Stimulated activated naive B cell treated with anti-CD40 and anti-IgM and Interleukin-4, amounts not matched to agents 10 μg/mL and 1 μg/mL and 100 μg/mL, for 72 hours (primary cell): ENCODE results near the gene WWC2.

Experiments used
- ATAC-seq, 2 donors: fragments of 150-1000 bp; cut with Tn5 transposase; replicated peaks; 2 replicates each; pipeline ENCODE4 v1.10.0; 2021; ENCODE audit warnings: moderate library complexity in 1 of 2
- DNase-seq: peaks from one replicate; pipeline ENCODE4 v3.0.0; 2021
- H3K27ac Mint-ChIP-seq: one replicate; pipeline ENCODE4 v1.8.0; 2022; ENCODE audit warnings: mild to moderate bottlenecking, mixed read lengths
- H3K27me3 Mint-ChIP-seq, 2 donors: one replicate each; pipeline ENCODE4 v1.8.0; 2022; ENCODE audit warnings: mixed read lengths in 2 of 2
- H3K36me3 Mint-ChIP-seq, 2 donors: one replicate each; pipeline ENCODE4 v1.8.0; 2022; ENCODE audit warnings: mixed read lengths in 2 of 2, mild to moderate bottlenecking in 1 of 2
- H3K4me1 Mint-ChIP-seq, 2 donors: one replicate each; pipeline ENCODE4 v1.8.0; 2022; ENCODE audit warnings: mixed read lengths in 2 of 2, mild to moderate bottlenecking in 1 of 2
- H3K4me3 Mint-ChIP-seq, 2 donors: one replicate each; pipeline ENCODE4 v1.8.0; 2022; ENCODE audit warnings: mild to moderate bottlenecking in 2 of 2, mixed read lengths in 2 of 2, moderate library complexity in 1 of 2
- H3K9me3 Mint-ChIP-seq, 2 donors: one replicate each; pipeline ENCODE4 v1.8.0; 2022; ENCODE audit warnings: mixed read lengths in 2 of 2, mild to moderate bottlenecking in 1 of 2

WWC2 gene

DNA sequence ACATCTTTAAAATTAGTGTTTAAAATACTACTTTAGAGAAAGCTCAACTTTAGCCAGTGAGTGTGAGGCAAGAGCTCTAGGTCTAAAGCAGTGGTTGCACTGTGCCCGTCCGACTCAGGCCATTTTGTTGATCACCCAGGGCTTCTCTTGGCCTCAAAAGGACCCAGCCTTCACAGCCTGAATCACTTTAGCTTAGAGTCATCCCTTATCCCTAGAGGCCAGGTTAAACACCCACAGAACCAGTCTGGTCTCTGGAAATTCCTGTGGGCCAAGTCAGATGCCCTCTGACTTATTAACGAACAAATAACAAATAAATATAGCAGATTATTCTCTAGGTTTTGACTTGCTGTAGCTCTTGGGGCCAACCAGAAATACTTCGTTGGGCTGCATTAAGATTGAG is 102.3 kb downstream of the WWC2 start:
- DNase-seq: no peak
- no peak overlapping the region for H3K4me3 Mint-ChIP-seq

GRCh38 chr4:183202523-183202922 is 103.5 kb downstream of the WWC2 start:
- Mint-ChIP-seq H3K4me3 (no peak overlapping the region), H3K27ac (no peak overlapping the region), H3K27me3 (peaks cover 3 to 6% of the 10 kb centered on the region in 2 donors), H3K4me1 (no peaks in the 10 kb centered on the region), H3K36me3 (no peaks in the 10 kb centered on the region), H3K9me3 (no peaks in the 10 kb centered on the region)
- DNase-seq (no peak), ATAC-seq (no peak)

More for the DNA sequence above, 102.3 kb downstream of the WWC2 start:
- H3K36me3 Mint-ChIP-seq: no peaks in the 10 kb centered on the region
- no peaks in the 10 kb centered on the region for H3K9me3 Mint-ChIP-seq
- no peaks in the 10 kb centered on the region for H3K4me1 Mint-ChIP-seq
- ATAC-seq: no peak
- peaks cover 3 to 6% of the 10 kb centered on the region in 2 donors for H3K27me3 Mint-ChIP-seq
- H3K27ac Mint-ChIP-seq: no peak overlapping the region

DNA sequence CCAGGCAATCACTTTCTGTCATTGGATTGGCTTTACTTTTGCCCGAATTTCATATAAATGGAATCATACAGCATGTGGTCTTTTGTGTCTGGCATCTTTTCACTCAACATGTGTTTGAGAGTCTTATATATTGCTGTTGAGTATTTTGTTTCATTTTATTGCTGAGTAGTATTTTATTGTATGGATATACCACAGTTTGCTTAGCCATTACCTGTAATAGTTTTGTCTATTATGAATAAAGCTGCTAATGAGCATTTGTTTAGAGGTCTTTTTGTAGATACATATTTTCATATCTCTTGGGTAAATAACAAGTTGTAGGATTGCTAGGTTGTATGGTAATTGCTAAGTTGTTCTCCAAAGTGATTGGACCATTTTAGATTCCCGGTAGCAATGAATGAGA is 105.7 kb downstream of the WWC2 start:
- H3K4me3 Mint-ChIP-seq: no peak overlapping the region
- H3K9me3 Mint-ChIP-seq: no peaks in the 10 kb centered on the region

DNA sequence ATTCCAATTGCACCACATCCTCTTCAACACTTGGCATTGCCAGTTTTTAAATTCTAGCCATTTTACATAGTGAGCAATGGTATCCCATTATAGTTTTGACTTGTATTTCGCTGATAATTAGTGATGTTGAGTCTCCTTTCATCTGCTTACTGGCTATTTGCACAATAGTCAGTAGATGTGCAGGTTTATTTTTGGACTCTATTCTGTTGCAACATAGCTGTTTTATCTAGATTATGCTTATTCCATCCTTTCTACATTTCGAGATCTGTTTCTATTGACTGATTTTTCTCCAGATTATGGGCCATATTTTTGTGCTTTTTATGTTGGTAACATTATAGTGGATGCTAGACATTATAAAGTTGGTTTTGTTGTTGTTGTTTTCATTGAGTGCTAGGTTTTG is 106.1 kb downstream of the WWC2 start:
- DNase-seq (no peak), ATAC-seq (no peak)
- Mint-ChIP-seq H3K4me3 (no peak overlapping the region), H3K9me3 (no peaks in the 10 kb centered on the region), H3K27me3 (peaks cover 0 to 6% of the 10 kb centered on the region in 2 donors), H3K4me1 (no peaks in the 10 kb centered on the region), H3K36me3 (no peaks in the 10 kb centered on the region), H3K27ac (no peak overlapping the region)

More for the DNA sequence above, 105.7 kb downstream of the WWC2 start:
- no peaks in the 10 kb centered on the region for H3K4me1 Mint-ChIP-seq
- H3K27me3 Mint-ChIP-seq: peaks cover 0 to 6% of the 10 kb centered on the region in 2 donors
- DNase-seq (no peak), ATAC-seq (no peak)
- no peak overlapping the region for H3K27ac Mint-ChIP-seq
- H3K36me3 Mint-ChIP-seq: no peaks in the 10 kb centered on the region

DNA sequence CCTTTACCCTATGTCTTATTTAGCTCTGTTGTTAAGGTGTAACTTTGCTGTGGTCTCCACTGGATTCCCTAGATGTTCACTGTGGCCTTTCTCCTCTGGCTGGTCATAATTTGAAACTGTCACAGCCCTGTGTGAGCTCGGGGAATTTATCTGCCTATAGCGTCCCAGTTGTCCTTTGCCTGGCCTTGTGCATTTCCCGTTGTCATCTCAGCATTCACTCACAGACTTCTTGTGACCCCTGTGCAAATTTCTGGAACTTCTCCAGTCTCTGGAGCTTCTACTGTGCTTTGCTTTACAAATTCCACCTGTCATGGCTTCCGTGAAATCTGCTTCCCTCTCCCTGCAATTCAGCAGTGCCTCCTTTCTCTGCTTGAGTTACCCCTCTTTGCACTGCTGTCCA is 106.7 kb downstream of the WWC2 start:
- no peak for ATAC-seq
- DNase-seq: no peak
- Mint-ChIP-seq H3K36me3 (no peaks in the 10 kb centered on the region), H3K27me3 (peaks cover 0 to 6% of the 10 kb centered on the region in 2 donors), H3K4me1 (no peaks in the 10 kb centered on the region), H3K9me3 (no peaks in the 10 kb centered on the region), H3K27ac (no peak overlapping the region), H3K4me3 (no peak overlapping the region)

GRCh38 chr4:183211533-183211932 is 112.5 kb downstream of the WWC2 start:
- Mint-ChIP-seq H3K36me3 (no peaks in the 10 kb centered on the region), H3K27ac (no peak overlapping the region), H3K4me3 (no peak overlapping the region), H3K27me3 (peaks cover 0 to 4% of the 10 kb centered on the region in 2 donors), H3K9me3 (no peaks in the 10 kb centered on the region), H3K4me1 (no peaks in the 10 kb centered on the region)
- no peak for DNase-seq
- no peak for ATAC-seq

GRCh38 chr4:183213996-183214395 is 114.9 kb downstream of the WWC2 start:
- ATAC-seq: no peak
- H3K4me3 Mint-ChIP-seq: no peak overlapping the region
- H3K27ac Mint-ChIP-seq: no peak overlapping the region
- peaks cover 0 to 6% of the 10 kb centered on the region in 2 donors for H3K27me3 Mint-ChIP-seq
- DNase-seq: no peak
- H3K36me3 Mint-ChIP-seq: no peaks in the 10 kb centered on the region
- H3K4me1 Mint-ChIP-seq: no peaks in the 10 kb centered on the region
- H3K9me3 Mint-ChIP-seq: no peaks in the 10 kb centered on the region

DNA sequence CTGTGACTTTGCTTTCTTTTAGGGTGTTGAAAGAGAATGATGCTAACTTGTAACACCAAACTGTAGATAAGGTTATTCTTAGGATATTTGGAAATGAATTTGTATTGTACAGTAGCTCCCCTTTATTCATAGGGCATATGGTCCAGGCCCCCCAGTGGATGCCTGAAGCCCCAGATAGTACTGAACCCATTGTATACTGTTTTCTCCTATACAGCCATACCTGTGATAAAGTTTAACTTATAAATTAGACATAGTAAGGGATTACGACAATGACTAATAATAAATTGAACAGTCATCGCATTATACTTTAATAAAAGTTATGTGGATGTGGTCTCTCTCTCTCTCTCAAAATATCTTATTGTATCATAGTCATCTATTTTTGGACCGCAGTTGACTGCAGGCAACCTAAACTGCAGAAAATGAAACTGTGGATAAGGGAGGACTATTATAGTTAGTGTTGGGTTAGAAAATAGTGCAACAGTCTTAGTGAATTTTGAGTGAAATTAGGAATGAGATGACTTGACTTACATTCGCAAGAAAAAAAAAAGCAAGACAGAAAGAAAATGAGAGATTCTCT is 115.9 kb downstream of the WWC2 start:
- H3K27ac Mint-ChIP-seq: no peak overlapping the region
- peaks cover 0 to 6% of the 10 kb centered on the region in 2 donors for H3K27me3 Mint-ChIP-seq
- DNase-seq (no peak), ATAC-seq (no peak)
- H3K36me3 Mint-ChIP-seq: no peaks in the 10 kb centered on the region
- H3K9me3 Mint-ChIP-seq: no peaks in the 10 kb centered on the region
- no peaks in the 10 kb centered on the region for H3K4me1 Mint-ChIP-seq
- no peak overlapping the region for H3K4me3 Mint-ChIP-seq

DNA sequence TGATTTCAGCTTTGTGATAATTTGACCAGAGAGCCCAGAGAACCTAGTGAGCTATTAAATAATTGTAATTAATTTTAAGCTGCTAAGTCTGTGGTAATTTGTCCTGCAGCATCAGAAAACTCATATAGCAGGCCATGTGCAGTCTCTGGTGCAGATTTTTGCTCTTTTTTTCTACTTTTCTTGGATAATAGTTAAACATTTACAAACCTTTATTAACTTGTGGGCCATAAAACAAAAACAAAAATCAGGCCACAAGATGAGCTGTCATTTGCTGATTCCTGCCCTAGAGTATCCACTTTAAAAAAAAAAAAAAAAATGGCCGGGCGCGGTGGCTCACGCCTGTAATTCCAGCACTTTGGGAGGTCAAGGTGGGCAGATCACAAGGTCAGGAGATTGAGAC is 121.2 kb downstream of the WWC2 start:
- Mint-ChIP-seq H3K4me1 (no peaks in the 10 kb centered on the region), H3K27me3 (peaks cover 0 to 6% of the 10 kb centered on the region in 2 donors), H3K27ac (no peak overlapping the region), H3K9me3 (no peaks in the 10 kb centered on the region), H3K4me3 (no peak overlapping the region), H3K36me3 (no peaks in the 10 kb centered on the region)
- no peak for DNase-seq
- no peak for ATAC-seq

GRCh38 chr4:183223053-183223452 is 124.0 kb downstream of the WWC2 start:
- H3K27ac Mint-ChIP-seq: no peak overlapping the region
- H3K27me3 Mint-ChIP-seq: no peaks in the 10 kb centered on the region
- no peaks in the 10 kb centered on the region for H3K4me1 Mint-ChIP-seq
- H3K36me3 Mint-ChIP-seq: no peaks in the 10 kb centered on the region
- no peak overlapping the region for H3K4me3 Mint-ChIP-seq
- ATAC-seq (no peak), DNase-seq (no peak)
- H3K9me3 Mint-ChIP-seq: no peaks in the 10 kb centered on the region

DNA sequence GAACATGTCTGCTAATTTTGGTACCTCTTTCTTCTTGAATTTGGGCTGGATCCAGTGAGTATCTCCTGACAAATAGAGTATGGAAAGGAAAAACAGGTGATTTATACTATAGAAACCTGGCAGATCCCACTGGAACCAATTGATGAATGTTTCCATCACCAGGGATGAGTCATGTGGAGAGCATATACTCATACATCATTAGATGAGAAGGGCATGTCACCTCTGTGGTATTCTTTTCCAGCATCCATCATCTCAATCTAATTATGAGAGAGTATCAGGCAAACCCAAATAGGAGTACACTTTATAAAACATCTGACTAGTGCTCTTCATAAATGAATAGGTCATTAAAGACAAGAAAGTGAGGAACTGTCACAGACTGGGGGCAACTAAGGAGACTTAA is 130.3 kb downstream of the WWC2 start:
- no peaks in the 10 kb centered on the region for H3K9me3 Mint-ChIP-seq
- DNase-seq (no peak), ATAC-seq (no peak)
- peaks cover 4 to 6% of the 10 kb centered on the region in 2 donors for H3K27me3 Mint-ChIP-seq
- no peaks in the 10 kb centered on the region for H3K36me3 Mint-ChIP-seq
- no peaks in the 10 kb centered on the region for H3K4me1 Mint-ChIP-seq
- no peak overlapping the region for H3K27ac Mint-ChIP-seq
- no peak overlapping the region for H3K4me3 Mint-ChIP-seq

- Mint-ChIP-seq H3K27me3 (peaks cover 0 to 21% of the 10 kb centered on the region in 2 donors), H3K4me1 (peaks cover 0 to 2% of the 10 kb centered on the region in 2 donors)
- DNase-seq: no peak
Observed at GRCh38 chr4:183240581-183241321, 141.7 kb downstream of the WWC2 start.

DNA sequence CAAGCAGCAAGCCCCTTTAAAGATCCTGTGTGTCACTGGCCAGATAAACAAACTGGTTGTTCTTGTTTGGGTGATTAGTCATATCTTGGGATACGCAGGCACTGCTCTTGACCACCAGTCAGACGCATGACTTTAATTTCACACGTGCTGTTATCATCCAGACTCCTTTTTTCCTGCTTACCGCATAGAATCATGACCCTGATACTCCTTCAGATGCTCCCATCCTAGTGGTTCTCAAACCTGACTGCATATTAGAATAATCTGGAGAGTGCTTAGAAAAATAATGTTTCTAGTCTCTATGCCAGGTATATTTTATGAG is 142.2 kb downstream of the WWC2 start:
- H3K9me3 Mint-ChIP-seq: peaks cover 0 to 7% of the 10 kb centered on the region in 2 donors

More at GRCh38 chr4:183240581-183241321, 141.7 kb downstream of the WWC2 start:
- H3K27ac Mint-ChIP-seq: no peak overlapping the region
- peaks cover 0 to 7% of the 10 kb centered on the region in 2 donors for H3K9me3 Mint-ChIP-seq
- ATAC-seq: no peak
- no peak overlapping the region for H3K4me3 Mint-ChIP-seq
- no peaks in the 10 kb centered on the region for H3K36me3 Mint-ChIP-seq

GRCh38 chr4:183241721-183242151 is 142.7 kb downstream of the WWC2 start:
- H3K9me3 Mint-ChIP-seq: peaks cover 0 to 4% of the 10 kb centered on the region in 2 donors
- ATAC-seq: no peak
- DNase-seq: no peak
- H3K4me3 Mint-ChIP-seq: no peak overlapping the region
- peaks cover 0 to 18% of the 10 kb centered on the region in 2 donors for H3K27me3 Mint-ChIP-seq
- no peak overlapping the region for H3K27ac Mint-ChIP-seq
- H3K4me1 Mint-ChIP-seq: peaks cover 0 to 2% of the 10 kb centered on the region in 2 donors
- no peaks in the 10 kb centered on the region for H3K36me3 Mint-ChIP-seq

More for the DNA sequence above, 142.2 kb downstream of the WWC2 start:
- peaks cover 0 to 21% of the 10 kb centered on the region in 2 donors for H3K27me3 Mint-ChIP-seq
- no peaks in the 10 kb centered on the region for H3K36me3 Mint-ChIP-seq
- no peak overlapping the region for H3K27ac Mint-ChIP-seq
- ATAC-seq (no peak), DNase-seq (no peak)
- no peak overlapping the region for H3K4me3 Mint-ChIP-seq
- peaks cover 0 to 2% of the 10 kb centered on the region in 2 donors for H3K4me1 Mint-ChIP-seq

GRCh38 chr4:183242291-183242690 is 143.2 kb downstream of the WWC2 start:
- no peaks in the 10 kb centered on the region for H3K36me3 Mint-ChIP-seq
- H3K4me3 Mint-ChIP-seq: no peak overlapping the region
- no peak for DNase-seq
- H3K27ac Mint-ChIP-seq: no peak overlapping the region
- peaks cover 0 to 4% of the 10 kb centered on the region in 2 donors for H3K9me3 Mint-ChIP-seq
- ATAC-seq: no peak
- peaks cover 0 to 17% of the 10 kb centered on the region in 2 donors for H3K27me3 Mint-ChIP-seq
- H3K4me1 Mint-ChIP-seq: peaks cover 0 to 2% of the 10 kb centered on the region in 2 donors
